Bronchial epithelial cell (primary cell): ENCODE measurements around the gene STMN3. TPM values are rescaled to one million over a fixed set of nuclear protein-coding genes. Genes with fewer than 3 reads are reported as not detected.

ENCODE experiments used
- DNase-seq: peaks from one replicate; pipeline ENCODE4 v3.0.0-alpha.2; 2010; ENCODE audit warnings: low read depth
- FAIRE-seq: peaks from 2 replicates; lab custom pipeline; 2011; peaks lifted over from hg19 to GRCh38; lab: Jason Lieb, UNC
- H3K27me3 ChIP-seq: 2 replicates; pipeline ENCODE4 v1.5.1; 2011; ENCODE audit warnings: low read length; ENCODE audit not compliant: control insufficient read depth, insufficient read depth
- H3K36me3 ChIP-seq: 2 replicates; pipeline ENCODE4 v1.5.1; 2011; ENCODE audit warnings: low read length; ENCODE audit not compliant: control insufficient read depth, insufficient read depth
- H3K4me3 ChIP-seq: 2 replicates; pipeline ENCODE4 v1.5.1; 2011; ENCODE audit warnings: mild to moderate bottlenecking, low read depth, low read length, control low read depth
- total RNA-seq: library from RNA; depleted of rRNA; stranded (reverse); fragments of >200 nt; gene quantifications from 2 replicates; pipeline ENCODE4 v1.2.1, GENCODE V29; 2014
- TF ChIP-seq, protein P1 (sequence below): IDR thresholded peaks from 2 replicates; pipeline ENCODE4 v1.5.1; 2011; ENCODE audit warnings: mild to moderate bottlenecking, moderate library complexity, low read length, control low read depth, inconsistent platforms; ENCODE audit not compliant: insufficient read depth, severe bottlenecking

Gene STMN3
- total RNA-seq, 1 donor from 2014 or later, result not detected

DNA sequence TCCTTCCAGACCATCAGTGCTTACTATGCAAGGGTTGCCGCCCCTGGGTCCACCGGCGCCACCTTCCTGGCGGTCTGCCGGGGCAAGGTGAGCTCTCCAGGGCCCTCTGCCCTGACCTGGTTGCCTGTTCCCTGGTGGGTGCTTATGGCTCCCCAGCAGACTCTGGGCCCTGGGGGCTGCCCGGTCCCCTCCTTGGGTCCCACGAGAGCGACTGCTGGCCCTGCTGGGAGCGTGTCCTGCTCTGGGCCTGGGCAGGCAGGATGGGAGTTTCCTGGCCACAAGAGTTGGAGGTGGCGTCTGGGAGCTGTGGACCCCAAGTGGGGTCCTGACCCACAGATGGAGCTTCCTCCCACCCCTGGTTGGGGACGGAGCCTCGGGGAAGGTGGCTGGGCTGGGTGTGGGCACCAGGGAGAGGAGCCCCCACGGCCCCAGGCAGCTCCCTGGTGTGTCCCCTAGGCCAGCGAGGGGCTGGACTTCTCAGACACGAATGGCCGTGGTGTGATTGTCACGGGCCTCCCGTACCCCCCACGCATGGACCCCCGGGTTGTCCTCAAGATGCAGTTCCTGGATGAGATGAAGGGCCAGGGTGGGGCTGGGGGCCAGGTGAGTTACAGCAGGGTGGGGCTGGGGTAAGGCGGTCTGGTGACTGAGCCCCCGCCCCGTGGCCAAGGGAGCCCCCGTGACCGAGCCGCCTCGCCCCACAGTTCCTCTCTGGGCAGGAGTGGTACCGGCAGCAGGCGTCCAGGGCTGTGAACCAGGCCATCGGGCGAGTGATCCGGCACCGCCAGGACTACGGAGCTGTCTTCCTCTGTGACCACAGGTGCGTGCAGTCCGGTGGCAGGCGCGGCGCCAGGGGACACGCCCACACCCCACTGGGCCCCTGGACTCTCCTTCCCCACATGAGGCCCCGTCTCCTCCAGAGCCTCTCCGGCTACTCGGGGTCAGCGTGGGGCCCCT, 36.1 kb upstream of the STMN3 start:
- no peaks in the 10 kb centered on the region for H3K27me3 ChIP-seq
- H3K36me3 ChIP-seq, result peaks cover 4% of the 10 kb centered on the region
- FAIRE-seq (no peak), DNase-seq (no peak)
- H3K4me3 ChIP-seq, result no peak overlapping the region
- TF ChIP-seq, protein P1, sequence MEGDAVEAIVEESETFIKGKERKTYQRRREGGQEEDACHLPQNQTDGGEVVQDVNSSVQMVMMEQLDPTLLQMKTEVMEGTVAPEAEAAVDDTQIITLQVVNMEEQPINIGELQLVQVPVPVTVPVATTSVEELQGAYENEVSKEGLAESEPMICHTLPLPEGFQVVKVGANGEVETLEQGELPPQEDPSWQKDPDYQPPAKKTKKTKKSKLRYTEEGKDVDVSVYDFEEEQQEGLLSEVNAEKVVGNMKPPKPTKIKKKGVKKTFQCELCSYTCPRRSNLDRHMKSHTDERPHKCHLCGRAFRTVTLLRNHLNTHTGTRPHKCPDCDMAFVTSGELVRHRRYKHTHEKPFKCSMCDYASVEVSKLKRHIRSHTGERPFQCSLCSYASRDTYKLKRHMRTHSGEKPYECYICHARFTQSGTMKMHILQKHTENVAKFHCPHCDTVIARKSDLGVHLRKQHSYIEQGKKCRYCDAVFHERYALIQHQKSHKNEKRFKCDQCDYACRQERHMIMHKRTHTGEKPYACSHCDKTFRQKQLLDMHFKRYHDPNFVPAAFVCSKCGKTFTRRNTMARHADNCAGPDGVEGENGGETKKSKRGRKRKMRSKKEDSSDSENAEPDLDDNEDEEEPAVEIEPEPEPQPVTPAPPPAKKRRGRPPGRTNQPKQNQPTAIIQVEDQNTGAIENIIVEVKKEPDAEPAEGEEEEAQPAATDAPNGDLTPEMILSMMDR, result no peak

DNA sequence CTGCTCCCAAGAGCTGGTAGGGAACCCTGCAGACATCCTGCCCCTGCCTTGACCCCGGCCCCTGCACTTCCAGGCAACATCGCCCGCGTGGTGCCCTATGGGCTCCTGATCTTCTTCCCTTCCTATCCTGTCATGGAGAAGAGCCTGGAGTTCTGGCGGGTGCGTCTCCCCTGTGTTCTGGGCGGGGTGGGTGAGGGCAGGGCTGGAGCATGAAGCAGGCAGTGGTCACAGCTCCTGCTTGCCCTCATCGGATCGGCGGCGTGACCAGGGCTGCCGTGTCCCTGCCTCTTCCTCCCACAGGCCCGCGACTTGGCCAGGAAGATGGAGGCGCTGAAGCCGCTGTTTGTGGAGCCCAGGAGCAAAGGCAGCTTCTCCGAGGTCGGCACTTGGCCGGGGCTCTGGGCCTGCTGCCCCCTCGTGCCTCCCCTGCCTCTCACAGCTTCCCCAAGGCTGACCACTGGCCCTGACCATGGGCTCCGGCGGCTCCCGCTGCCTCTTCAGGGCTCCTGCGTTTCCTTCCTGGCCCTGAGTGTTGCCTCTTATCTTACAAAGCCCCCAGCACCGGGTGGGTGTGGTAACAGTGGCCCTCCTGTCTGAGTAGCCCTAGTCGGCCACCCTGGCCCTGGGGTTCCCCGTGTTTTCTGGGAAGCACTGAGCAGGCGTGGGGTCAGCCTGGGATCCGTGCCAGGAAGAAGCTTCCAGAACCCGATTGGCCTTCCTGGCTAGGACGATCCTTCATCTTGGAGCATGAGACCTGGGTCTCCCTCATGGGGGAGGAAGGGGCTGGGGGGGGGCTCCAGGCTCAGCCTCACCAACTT, 35.2 kb upstream of the STMN3 start:
- H3K36me3 ChIP-seq, result no peaks in the 10 kb centered on the region
- FAIRE-seq (no peak), DNase-seq (no peak)
- H3K27me3 ChIP-seq, result no peaks in the 10 kb centered on the region
- TF ChIP-seq, protein P1, result no peak
- H3K4me3 ChIP-seq, result no peak overlapping the region

DNA sequence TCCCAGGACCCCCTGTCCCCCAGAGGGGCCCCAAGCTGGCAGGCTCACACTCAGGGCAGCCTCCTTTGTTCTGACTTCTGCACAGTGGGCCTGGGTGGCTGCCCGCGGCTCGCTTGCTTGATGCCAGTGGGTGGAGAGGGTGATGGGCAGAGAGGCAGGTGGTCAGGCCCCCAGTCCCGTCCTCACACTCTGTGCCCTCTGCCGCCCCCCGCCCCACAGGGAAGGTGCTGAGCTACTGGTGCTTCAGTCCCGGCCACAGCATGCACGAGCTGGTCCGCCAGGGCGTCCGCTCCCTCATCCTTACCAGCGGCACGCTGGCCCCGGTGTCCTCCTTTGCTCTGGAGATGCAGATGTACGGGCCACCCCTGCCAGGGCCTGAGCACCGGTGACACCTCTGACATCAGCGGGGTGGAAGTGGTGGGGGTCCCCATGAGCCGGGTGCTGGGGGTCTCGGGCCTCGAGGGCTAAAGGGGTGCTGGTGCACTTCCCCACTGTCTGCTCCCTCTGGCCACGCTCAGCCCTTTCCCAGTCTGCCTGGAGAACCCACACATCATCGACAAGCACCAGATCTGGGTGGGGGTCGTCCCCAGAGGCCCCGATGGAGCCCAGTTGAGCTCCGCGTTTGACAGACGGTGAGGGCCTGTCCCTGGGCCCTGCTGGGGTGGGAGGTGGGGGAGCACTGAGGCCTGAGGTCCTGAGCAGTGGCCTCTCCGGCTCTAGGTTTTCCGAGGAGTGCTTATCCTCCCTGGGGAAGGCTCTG, 34.4 kb upstream of the STMN3 start:
- H3K27me3 ChIP-seq, result no peaks in the 10 kb centered on the region
- DNase-seq (no peak), FAIRE-seq (no peak)
- no peak overlapping the region for H3K4me3 ChIP-seq
- TF ChIP-seq, protein P1, result no peak
- no peaks in the 10 kb centered on the region for H3K36me3 ChIP-seq

DNA sequence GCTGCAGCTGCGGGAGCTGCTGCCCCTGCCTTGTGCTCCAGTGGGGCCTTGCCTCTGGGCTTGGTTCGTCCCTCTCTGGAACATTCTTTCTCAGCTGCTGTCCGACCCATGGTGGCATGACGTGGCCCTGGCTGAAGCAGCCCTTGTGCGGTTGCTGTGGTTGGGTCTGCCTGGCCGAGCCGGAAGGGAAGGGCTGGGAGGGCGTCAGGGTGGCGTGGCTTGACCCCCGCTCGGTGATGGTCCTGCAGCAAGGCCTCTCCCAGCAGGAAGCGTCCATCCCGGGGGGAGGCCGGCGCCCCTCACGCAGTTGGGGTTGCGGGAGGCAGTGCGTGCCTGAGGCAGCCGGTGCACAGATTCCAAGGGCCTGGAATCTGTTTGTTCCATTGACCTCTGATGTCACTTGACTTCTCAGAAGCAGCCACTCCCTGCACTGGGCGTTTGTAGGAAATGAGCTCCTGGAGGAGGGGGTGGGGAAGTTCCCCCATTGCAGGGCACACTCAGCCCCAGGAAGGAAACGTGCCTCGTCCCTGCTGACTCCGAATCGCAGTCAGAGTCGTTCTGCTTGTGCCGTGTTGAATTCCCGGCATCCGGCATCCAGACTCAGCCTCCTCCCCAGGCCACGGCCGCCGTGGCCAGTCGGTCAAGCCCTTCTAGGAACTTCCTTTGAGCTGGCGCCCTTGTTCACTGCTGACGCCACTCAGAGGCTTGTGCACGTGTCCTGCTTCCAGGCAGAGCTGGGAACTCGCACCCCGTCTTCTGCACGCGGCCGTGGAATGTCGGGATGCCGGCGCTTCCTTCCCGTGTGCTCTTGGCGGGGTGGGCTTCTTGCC, 33.5 kb upstream of the STMN3 start:
- Histone ChIP-seq H3K4me3 (no peak overlapping the region), H3K27me3 (no peaks in the 10 kb centered on the region), H3K36me3 (no peaks in the 10 kb centered on the region)
- FAIRE-seq, result no peak
- DNase-seq, result peak; percentile 72
- TF ChIP-seq, protein P1, result no peak

DNA sequence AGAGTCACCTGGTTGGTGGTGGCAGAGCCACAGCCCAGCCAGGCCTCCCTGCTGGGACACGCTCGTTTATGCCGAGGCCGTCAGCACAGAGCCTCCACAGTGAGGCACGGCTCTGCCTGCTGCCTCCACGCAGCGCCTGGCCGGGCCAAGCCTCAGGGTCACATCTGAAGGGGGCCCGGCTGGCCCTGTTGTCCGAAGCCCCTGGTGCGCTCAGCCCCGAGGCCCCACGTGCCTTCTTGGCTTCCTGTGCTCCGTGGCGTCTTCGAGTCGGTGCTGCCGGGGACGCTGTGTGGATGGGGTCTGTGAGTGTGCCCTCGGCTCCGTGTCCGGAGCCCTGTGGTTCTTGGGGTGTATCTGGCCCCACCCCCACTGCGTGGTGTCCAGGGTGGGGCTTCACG, 32.9 kb upstream of the STMN3 start:
- TF ChIP-seq, protein P1, result no peak
- Histone ChIP-seq H3K4me3 (no peak overlapping the region), H3K27me3 (no peaks in the 10 kb centered on the region), H3K36me3 (no peaks in the 10 kb centered on the region)
- DNase-seq (no peak), FAIRE-seq (no peak)
